IPS-NIHi11 (cell line): ENCODE results near the gene MAP3K5.
A peak's percentile ranks its signal among the peaks of the same experiment; 100 is the strongest.
"Not testable (repeated sequence)": the region's sequence is repeated elsewhere in the genome, so short reads cannot be mapped to it uniquely, and the experiment has no call there.

Experiments
- DNase-seq: peaks from one replicate; pipeline ENCODE4 v3.0.0; 2012; ENCODE audit warnings: mixed read lengths, low spot score

The MAP3K5 gene

DNA sequence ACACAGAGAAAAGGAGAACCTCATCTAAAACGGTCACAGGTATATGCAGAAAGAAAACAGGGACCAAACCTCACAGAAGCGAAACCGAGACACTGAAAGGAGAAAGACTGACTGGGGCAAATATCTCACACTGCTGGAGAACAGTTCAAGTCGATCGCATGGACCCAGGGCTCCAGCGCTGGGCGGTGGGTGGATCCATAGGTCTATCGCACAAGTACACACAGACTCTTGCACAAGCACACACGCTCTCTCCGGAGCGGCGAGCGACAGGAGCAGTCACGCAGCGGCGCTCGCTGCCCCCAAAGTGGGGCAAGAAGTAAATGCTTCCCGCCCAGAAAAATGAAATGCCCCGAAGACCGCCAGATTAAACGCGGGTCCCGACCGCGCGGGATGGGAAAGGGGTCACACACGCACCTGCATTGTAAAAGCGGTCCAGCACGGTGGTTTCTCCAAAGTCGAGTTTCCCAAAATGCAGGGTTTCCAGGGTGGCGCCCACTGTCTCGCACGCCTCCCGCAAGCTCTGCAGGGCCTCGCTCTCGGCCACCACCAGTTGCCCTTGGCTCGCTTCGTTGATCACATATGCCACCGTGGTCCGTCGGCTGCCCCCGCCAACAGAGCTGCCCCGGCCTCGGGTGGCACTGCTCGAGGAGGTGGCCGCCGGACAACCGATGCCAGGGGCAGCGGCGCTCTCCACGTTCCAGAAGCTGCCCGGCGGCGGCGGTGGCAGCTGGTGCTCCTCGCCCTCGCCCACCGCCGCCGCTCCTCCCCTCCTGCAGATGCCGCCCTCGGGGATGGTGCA lies 782 bp downstream of the MAP3K5 start:
- DNase-seq, result peak; percentile 10

DNA sequence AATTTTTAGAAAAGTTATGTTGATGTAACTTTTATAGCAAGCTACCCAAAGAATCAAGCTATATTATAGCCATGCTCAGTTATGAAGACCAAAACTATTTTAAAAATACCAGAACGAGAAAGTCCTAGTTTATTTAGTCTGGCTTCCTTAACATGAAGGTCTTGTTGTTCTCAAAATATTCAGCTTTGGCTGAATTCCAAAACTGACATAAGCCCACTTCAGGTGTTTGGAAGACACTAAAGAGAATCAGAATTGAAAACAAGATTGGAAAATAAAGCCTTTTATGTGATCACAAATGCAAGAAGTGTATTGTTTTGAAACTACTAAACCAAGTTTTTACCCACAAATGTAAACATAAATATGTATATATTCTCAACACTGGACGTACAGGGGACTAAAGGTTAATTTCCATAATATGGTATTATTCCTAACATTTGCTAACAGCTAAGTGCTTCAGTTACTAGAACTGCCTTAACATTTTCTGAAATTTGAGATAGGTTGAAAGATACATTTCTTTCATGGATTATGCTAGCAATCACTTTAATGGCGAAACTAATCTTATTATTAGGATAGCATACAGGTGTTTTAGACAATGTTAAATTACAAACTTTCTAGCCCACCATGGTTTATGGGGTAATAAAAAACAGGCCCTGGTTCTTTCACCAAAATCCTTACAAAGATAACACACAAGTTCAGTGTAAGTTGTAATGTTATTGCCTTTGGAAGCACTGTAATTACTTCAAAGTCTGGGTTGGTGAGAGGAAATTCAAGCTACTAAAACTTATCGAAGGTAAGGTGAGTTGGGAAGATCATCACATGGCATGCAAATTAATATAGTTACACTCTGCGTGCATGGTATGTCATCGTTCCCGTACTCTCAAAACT lies 1.6 kb downstream of the MAP3K5 start:
- DNase-seq, result no peak

DNA sequence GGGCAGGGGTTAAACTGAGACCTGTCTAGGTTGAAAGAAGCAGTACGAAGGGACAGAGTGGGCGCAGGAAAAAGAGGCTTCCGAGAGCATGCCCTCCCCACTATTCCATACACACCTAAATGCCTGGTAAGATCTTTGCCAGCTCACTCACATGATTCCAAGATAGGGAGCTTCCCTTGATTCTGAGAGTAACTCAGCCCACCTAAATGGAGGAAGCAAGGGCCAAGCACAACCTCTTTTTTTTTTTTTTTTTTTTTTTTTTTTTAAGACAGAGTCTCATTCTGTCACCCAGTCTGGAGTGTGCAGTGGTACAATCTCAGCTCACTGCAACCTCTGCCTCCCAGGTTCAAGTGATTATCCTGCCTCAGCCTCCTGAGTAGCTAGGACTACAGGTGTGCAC lies 2.8 kb downstream of the MAP3K5 start:
- DNase-seq, result not testable (repeated sequence)

DNA sequence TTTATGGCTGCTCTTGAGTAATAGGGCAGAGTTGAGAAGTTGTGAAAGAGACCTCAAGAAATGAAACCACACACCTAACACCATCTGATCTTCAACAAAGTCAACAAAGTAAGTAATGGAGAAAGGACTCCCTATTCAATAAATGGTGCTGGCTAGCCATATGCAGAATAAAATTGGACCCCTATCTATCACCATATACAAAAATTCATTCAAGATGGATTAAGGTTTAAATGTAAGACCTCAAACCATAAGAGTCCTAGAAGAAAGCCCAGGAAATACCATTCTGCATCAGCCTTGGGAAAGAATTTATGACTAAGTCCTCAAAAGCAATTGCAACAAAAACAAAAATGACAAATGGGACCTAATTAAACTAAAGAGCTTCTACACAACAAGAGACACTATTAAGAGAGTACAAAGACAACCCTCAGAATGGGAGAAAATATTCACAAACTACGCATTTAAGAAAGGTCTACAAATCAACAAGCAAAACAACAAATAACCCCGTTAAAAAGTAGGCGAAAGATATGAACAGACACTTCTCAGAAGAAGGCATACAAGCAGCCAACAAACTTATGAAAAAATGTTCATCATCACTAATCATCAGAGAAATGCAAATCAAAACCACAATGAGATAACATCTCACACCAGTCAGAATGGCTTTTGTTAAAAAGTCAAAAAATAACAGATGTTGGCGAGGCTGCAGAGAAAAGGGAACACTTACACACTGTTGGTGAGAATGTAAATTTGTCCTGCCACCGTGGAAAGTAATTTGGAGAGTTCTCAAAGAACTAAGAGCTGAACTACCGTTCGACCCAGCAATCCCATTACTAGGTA lies 4.0 kb downstream of the MAP3K5 start:
- DNase-seq, result no peak

DNA sequence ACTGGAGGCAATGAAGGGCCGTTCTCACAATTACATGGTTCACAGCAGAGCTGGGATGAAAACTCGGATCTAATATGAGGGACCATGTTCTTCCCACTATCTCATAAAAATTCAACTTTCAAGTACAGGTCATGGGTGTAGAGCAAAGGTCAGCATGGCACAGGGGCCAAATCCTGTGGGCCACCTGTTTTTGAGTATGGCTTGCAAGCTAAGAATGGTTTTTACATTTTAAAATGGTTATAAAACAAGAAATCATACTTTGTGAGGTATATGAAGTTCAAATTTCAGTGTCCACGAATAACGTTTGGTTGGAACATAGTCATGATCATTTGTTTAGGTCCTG lies 4.6 kb downstream of the MAP3K5 start:
- no peak for DNase-seq

DNA sequence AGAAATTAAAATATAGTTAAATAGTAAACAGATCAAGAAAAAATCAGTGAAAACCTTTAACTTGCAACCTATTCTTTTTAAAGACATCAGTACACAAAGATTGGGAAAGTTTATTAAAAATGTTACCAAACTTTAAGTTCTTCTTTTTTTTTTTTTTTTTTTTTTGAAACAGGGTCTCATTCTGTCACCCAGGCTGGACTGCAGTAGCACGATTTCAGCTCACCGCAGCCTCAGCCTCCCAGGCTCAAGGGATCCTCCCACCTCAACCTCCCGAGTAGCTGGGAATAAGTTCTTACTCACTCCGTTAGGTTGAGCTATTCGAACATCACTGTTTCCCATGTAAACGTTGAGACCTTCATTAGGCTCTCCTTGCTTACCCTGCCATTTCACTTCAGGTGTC lies 5.6 kb downstream of the MAP3K5 start:
- DNase-seq, result no peak

DNA sequence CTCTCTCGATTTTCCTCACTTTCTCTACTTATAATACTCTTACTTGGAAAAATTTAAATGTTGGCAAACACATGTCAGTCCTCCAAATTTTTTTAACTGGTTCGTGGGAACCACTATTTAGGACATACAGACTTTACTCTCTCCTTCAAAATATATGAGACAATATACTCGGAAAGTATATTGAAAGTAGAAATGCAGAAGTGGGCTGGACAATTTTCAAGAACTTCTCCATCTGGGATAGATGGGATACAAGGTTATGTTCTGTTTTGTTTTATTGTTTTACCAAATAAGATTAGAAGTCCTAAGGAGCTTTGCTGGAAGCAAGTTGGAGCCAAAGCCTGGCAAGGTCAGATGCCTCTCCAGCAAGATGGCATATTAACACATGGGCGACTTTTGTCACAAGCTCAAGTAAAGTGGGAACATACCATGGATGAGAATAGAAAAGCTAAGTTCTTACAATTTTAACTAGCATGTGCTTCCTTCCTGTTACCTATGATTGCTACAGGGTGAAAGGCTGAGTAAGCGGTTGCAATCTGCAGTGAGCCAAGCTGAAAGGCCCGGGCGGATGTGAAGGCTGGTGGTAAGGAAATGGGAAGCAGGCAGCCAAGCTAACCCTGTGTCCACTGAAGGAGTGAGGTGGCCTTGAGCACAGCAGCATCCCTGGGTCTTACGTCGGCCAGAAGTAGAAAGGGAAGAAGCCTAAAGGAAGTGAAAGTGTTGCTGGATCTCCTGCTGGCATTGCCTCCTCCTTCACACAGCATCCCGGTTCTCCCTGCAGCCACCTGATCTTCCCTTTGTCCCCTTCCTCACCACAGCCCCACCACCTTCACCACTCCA lies 7.1 kb downstream of the MAP3K5 start:
- no peak for DNase-seq

DNA sequence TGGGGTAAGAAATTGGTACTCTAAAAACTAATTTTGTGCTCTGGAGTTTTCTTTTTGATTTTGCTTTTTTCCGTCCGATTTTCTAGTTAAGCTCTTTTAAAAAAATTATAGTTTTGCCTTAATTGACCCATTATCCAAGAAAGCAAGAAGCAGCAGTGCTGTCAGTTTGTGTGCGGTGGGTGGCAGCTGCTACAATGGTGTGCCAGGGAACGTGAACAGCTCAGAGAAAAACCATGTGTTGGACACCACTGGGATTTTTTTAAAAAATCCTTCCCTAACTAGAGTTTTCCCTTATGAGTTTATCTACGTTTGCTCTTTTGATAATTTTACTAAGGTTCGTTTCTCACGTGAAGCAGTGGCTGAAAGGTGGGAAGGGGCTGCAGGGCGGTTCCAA lies 8.0 kb downstream of the MAP3K5 start:
- DNase-seq, result no peak

DNA sequence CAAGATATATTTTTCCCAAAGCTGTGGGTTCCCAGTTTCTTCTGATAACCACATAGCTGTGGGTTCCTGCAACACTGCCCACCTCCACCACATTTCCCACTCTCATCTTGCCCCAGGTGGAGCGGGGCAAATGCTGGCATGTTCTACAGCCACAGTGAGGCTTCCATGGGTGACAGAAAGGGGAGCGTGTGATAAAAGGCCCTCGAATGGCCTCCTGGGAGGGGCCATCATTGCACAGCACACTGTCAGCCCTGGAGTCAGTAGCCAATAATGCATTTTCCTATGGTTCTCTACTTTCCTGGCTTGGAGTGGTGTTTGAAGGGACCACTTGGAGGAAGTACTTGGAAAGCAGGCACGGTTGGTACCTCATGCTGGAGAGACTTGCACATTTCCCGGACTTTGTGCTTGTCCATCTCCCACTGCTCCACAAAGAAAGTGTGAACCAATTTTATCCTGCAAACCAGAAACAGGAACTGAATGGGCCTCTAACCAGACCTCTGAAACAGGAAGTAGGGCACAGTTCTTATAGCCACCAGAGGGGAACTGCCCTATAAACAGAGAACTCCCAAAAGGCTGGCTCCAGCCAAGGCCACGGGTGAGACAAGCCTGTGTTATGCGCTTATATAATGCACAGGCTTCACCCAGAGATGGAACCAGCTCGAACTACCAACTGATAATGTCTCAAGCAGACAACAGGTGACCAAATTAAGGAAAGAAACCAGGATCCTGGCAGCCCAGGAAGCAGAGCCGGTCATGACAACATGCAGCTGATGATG lies 8.6 kb downstream of the MAP3K5 start:
- DNase-seq, result no peak

DNA sequence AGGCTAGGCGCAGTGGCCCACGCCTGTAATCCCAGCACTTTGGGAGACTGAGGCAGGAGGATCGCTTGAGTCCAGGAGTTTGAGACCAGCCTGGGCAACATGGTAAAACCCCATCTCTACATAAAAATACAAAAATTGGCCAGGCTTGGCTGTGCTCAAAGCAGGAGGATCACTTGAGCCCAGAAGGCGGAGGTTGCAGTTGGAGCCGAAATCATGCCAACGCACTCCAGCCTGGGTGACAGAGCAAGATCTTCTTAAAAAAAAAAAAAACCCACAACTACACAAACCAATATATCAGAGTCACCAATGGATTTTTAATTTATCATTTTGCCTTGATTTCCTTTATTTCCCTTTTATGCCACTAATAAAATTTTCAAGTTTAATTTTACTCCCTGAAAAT lies 9.3 kb downstream of the MAP3K5 start:
- no peak for DNase-seq

DNA sequence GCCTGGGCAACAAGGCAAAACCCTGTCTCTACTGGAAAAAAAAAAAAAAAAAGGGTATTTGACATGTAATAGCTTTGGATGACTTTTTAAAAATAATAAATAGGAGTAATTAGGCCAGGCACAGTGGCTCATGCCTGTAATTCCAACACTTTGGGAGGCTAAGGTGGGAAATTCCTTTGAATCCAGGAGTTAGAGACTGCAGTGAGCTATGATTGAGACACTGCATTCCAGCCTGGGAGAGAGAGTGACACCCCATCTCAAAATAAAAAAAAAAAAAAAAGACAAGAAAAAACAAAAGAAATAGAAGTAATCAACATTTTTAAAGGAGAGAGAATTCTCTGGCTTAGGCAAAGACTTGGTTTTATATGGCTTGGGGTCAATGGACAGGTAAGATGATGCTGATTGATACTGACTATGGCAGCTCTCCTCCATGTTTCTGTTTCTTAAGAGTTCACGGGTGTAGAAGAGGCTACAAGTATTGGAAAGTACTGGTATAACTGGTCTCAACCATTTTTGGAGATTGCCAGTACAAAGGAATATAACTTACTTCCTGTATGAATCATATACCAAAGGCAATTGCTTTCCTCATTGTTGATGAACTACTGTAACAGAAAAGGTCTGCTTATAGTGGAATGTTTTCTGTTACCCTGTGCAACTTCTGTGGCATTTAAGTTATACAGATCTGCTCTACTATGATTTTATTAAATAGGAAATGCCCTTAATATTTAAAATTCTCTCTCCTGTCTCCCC lies 10.1 kb downstream of the MAP3K5 start:
- DNase-seq, result no peak

DNA sequence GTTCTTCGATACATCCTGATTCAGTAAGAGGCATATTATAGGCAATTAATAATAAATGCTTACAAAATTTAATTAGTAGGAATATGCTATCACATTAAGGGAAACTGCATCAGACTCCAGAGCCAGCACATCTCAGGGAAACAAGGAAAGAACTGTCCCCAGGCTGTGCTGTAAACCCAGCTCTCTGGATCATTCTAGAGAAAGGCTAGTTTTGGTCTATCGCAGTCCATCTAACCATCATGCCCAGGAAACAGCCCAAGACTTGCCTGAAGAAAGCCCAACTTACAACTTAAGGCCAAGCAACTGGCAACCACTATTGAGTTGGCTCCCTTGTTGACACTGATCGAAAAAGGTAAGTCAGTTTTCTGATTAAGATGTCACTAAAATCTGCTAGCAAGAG lies 11.3 kb downstream of the MAP3K5 start:
- no peak for DNase-seq

DNA sequence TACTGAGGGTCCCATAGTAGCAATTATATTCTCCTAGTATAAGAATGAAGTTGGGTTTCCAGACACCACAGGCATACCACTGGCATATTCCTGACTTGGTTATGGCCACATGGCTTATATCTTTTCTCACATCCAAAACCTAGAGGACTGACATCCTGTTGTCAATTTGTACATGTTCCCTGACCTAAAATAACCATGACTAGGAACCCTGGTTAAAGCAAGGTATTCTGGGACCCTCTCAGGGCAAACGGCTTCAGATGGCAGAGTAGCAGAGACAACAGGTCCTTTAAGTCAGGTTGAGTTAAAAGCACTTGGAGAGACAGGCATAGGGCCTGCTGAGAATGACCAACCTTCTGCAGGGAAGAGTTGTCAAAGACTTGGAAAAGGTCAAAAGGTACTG lies 12.6 kb downstream of the MAP3K5 start:
- no peak for DNase-seq

DNA sequence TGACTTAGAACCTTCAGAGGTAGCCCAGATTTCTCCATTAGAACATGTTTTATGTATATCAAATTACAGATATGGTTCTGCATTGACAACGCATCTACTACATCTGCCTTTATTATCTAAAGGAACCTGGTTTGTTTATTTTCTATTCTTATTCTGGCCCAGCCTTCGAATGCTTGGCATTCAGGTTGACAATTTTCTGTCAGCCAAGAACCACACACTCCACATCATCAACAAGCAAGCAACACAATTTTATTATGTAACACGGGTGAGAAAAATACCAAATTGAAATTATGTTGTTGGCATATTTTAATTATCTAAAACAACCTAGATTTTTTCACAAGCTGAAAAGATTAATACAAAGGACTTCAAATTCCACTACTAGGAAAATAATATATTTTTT lies 14.6 kb downstream of the MAP3K5 start:
- no peak for DNase-seq

DNA sequence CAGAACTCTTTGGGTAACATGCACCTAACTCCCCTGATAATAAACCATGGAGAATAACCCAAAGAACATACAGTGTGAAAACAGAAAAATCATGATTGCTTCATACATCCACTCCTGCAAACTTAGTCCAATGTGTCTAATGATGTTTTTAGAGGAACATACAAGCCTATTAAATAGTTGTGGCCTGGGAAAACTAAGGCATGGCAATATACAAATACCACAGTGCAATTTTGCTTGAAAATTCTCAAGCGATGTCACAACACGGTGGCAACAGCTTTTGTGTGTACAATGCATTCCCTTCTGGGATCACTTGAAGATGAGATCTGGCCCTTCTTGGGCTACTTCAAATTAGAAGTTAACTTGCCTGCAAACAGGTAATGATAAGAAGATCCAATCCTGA lies 16.7 kb downstream of the MAP3K5 start:
- DNase-seq, result no peak

DNA sequence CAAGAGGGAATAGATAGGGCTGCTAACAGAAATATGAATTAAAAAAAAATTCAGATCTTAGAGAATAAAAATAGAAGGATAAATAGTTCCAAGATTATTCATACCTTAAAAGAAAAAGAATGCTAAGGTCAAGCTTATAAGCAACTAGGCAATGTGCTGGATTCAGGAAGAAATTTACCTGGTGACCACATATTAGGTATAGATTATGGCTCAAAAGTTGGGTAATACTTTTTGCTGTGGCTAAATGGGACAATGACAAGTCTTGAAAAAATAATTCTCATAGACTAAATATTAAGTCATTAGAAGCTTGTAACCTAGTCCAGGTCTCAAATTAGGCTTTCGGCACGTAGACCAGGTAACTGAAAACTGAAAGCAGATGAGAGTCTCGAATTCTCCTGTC lies 17.2 kb downstream of the MAP3K5 start:
- no peak for DNase-seq

DNA sequence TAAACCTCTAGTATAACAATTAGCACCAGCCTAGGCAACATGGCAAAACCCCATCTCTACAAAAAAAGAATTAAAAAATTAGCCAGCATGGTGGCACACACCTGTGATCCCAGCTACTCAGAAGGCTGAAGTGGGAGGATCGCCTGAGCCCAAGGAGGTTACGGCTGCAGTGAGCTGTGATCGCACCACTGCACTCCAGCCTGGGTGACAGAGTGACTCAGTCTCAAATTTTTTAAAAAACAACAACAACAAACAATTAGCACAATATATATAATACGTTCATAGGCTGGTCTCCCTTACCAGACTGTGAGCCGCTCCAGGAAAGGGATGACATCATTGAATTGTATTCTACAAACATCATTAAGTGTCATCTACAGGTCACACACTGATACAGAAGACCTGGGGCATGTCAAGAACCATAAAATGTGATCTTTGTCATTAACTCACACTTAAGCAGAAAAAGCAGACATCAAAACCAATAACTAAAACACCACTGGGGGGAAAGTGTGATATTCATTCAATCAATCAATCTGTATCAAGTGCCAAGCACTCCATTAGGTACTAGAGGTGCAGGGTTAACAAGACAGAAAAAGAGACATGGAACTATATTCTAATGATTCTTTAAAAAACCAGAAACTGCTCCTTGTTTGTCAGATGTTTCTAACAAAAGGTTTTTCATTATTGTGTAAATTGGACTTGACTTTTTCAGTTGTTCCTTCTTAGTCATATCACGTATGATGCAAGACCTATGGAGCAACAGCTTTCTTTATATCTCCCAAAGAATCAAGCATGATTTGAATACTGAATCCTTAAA lies 17.8 kb downstream of the MAP3K5 start:
- no peak for DNase-seq

DNA sequence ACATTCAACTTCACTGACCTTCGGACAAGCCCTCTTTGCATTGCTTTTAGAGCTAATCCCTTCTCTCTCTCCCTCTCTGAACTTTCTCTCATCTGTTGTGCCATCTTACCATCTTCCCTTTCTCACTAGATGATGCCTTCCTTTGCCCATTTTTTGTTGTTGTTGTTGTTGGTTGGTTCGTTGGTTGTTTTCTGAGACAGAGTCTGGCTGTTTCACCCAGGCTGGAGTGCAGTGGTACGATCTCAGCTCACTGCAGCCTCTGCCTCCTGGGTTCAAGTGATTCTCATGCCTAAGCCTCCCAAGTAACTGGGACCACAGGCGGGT lies 18.8 kb downstream of the MAP3K5 start:
- no peak for DNase-seq

DNA sequence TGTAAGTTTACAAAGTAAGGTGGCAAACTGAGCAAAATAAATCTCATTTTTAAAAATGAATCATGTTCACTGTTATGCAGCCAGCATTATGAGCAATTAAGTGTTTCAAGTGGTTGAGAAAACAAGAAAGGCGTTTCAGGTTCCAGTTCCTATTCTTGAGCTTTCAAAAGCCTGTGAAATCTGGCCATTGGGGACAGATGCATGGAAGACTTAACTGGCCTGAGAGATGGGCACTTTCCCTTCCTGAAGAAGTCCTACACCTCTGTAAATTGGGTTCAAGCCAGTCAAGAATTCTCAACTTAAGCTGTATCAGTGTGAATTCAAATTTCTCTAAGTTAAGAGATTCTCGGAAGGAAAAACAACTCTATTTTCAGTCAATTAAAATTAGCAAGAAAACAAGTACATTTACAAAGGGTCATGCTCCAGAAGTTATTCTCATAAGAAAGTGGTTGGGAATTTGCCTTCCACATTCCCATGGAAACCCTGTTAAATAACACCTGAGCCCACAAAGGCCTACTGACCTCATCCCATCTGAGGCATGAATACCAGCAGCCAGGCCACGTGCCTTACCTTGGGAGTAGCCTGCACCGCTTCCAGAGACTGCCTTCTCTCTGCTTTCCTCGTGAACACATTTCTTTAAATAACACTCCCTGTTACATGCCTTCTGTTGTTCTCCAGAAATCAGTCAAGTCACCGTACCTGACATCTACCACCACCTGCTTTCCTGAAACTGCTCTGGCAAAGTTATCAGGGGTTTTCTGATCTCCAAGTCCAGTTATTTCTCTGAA lies 19.4 kb downstream of the MAP3K5 start:
- peak; percentile 42 for DNase-seq
